Gastroesophageal sphincter (tissue), 3 donors: Measurements from ENCODE around the gene HBA1.
"Not testable (repeated sequence)": the region's sequence is repeated elsewhere in the genome, so short reads cannot be mapped to it uniquely, and the experiment has no call there.

Experiments
- CTCF ChIP-seq, 4 experiments: fragments of 200-600 bp in 2 of 4; fragments of 450-650 bp in 2 of 4; sonication (generic) in 1 of 4; IDR thresholded peaks; one replicate each; pipeline ENCODE4 v1.5.1; 2017 to 2019; ENCODE audit warnings: antibody characterized with exemption in 4 of 4, mild to moderate bottlenecking in 2 of 4, moderate library complexity in 2 of 4
- POLR2A ChIP-seq, 2 donors: fragments of 450-650 bp; IDR thresholded peaks; one replicate each; pipeline ENCODE4 v1.6.1; 2017; ENCODE audit warnings: antibody characterized with exemption in 2 of 2, mild to moderate bottlenecking in 2 of 2, moderate library complexity in 1 of 2

GRCh38 chr16:163696-164095, 12.8 kb upstream of the HBA1 start:
- not testable (repeated sequence) for TF ChIP-seq CTCF, POLR2A (IDR thresholded peaks at IDR 0.05)
